Hepatocyte (in vitro differentiated cells): Measurements from ENCODE around the gene COPS3. TPM values are rescaled to one million over a fixed set of nuclear protein-coding genes. Genes with fewer than 3 reads are reported as not detected.
A peak's percentile ranks its signal among the peaks of the same experiment; 100 is the strongest.
"Not testable (repeated sequence)": the region's sequence is repeated elsewhere in the genome, so short reads cannot be mapped to it uniquely, and the experiment has no call there.

Experiments used
- DNase-seq: peaks from one replicate; pipeline ENCODE4 v3.0.0-alpha.2; 2016; ENCODE audit warnings: low spot score
- H2AFZ ChIP-seq: fragments of 200-600 bp; sonication (generic); 2 replicates; pipeline ENCODE4 v1.6.0; 2016; ENCODE audit warnings: antibody characterized with exemption, mild to moderate bottlenecking
- H3K27ac ChIP-seq: fragments of 200-600 bp; sonication (generic); 2 replicates; pipeline ENCODE4 v1.5.1; 2016; ENCODE audit warnings: mild to moderate bottlenecking
- H3K27me3 ChIP-seq: fragments of 200-600 bp; sonication (generic); 2 replicates; pipeline ENCODE4 v1.6.1; 2016
- H3K36me3 ChIP-seq: fragments of 200-600 bp; sonication (generic); replicated peaks from 2 replicates; pipeline ENCODE4 v1.5.1; 2016; ENCODE audit warnings: low read depth; ENCODE audit not compliant: insufficient read depth
- H3K4me1 ChIP-seq: fragments of 200-600 bp; sonication (generic); 2 replicates; pipeline ENCODE4 v1.5.1; 2016; ENCODE audit warnings: mild to moderate bottlenecking, moderate library complexity; ENCODE audit not compliant: insufficient read depth
- H3K4me2 ChIP-seq: fragments of 200-600 bp; sonication (generic); 2 replicates; pipeline ENCODE4 v1.6.0; 2016
- H3K4me3 ChIP-seq: fragments of 200-600 bp; sonication (generic); 2 replicates; pipeline ENCODE4 v1.5.1; 2016; ENCODE audit warnings: mild to moderate bottlenecking
- H3K79me2 ChIP-seq: fragments of 200-600 bp; sonication (generic); 2 replicates; pipeline ENCODE4 v1.6.0; 2017; ENCODE audit warnings: mild to moderate bottlenecking
- H3K9me2 ChIP-seq: fragments of 200-600 bp; sonication (generic); replicated peaks from 2 replicates; pipeline ENCODE4 v1.6.0; 2017; ENCODE audit warnings: mild to moderate bottlenecking; ENCODE audit not compliant: insufficient read depth
- H3K9me3 ChIP-seq: fragments of 200-600 bp; sonication (generic); 2 replicates; pipeline ENCODE4 v1.5.1; 2016; ENCODE audit warnings: low read depth, mild to moderate bottlenecking
- H4K20me1 ChIP-seq: fragments of 200-600 bp; sonication (generic); 2 replicates; pipeline ENCODE4 v1.6.0; 2016; ENCODE audit warnings: mild to moderate bottlenecking; ENCODE audit not compliant: insufficient read depth, poor library complexity, severe bottlenecking
- EZH2 ChIP-seq: fragments of 200-600 bp; sonication (generic); IDR thresholded peaks from 2 replicates; pipeline ENCODE4 v1.6.1; 2016; ENCODE audit warnings: antibody characterized with exemption, mild to moderate bottlenecking, borderline replicate concordance
- EZH2phosphoT487 ChIP-seq: fragments of 200-600 bp; sonication (generic); IDR thresholded peaks from one replicate; pipeline ENCODE4 v1.6.1; 2018; ENCODE audit warnings: antibody characterized with exemption, mild to moderate bottlenecking, low read depth, moderate library complexity; ENCODE audit not compliant: unreplicated experiment, severe bottlenecking
- WGBS: methylation state at CpG from one replicate; pipeline ENCODE4 v1.1.6; 2016; ENCODE audit warnings: low lambda C conversion rate; ENCODE audit errors: missing lambda C conversion rate; 5-methylcytosine and 5-hydroxymethylcytosine counted together
- polyA plus RNA-seq: library from polyadenylated mRNA; unstranded; fragments of >200 nt; fragmentation: Nextera tagmentation; extraction: Ambion mirVana; gene quantifications from 2 replicates; pipeline ENCODE4 v1.2.1, GENCODE V29; 2016
- total RNA-seq: library from RNA; depleted of rRNA; stranded (reverse); fragments of >200 nt; gene quantifications from 2 replicates; pipeline ENCODE4 v1.2.3, GENCODE V29; 2014
- TF ChIP-seq, protein P1 (sequence below): fragments of 200-600 bp; sonication (generic); IDR thresholded peaks from 2 replicates; pipeline ENCODE4 v1.5.1; 2016; ENCODE audit warnings: antibody characterized with exemption, mild to moderate bottlenecking; ENCODE audit not compliant: poor library complexity

COPS3 gene
- total and polyA plus RNA-seq, 2 experiments from 2014 or later = 56.4 to 69.5 TPM

DNA sequence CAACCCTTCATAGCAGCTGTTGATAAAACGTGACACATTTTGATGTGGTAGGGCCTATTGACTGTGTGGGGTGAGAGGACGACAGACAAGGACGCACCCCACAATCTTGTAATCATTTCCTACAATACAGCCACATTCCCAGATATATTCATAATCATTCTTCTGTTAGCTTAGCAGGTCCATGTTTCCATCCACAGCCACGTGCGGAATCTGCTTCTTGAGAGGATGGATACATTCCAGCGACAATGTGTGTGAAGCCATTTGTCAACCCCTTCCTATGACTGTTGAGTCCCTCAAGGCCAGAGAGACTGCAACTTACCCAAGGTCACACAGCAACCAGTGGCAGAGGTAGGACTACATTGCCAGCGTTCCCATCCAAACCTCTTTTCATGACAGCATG is 8.7 kb upstream of the COPS3 start:
- H3K27ac ChIP-seq = no peak overlapping the region
- no peak overlapping the region for H2AFZ ChIP-seq
- H3K36me3 ChIP-seq = no peaks in the 10 kb centered on the region
- no peak for DNase-seq
- no peaks in the 10 kb centered on the region for H3K27me3 ChIP-seq
- H4K20me1 ChIP-seq = no peaks in the 10 kb centered on the region
- no peaks in the 10 kb centered on the region for H3K9me3 ChIP-seq
- no peaks in the 10 kb centered on the region for H3K9me2 ChIP-seq
- no peak overlapping the region for H3K4me2 ChIP-seq
- H3K4me1 ChIP-seq = no peaks in the 10 kb centered on the region
- H3K4me3 ChIP-seq = no peak overlapping the region
- no peaks in the 10 kb centered on the region for H3K79me2 ChIP-seq
- WGBS = 84% methylated on average over 7 of the region's 7 CpGs
- no peak for TF ChIP-seq EZH2
- TF ChIP-seq EZH2phosphoT487 = no peak
- TF ChIP-seq, protein P1, sequence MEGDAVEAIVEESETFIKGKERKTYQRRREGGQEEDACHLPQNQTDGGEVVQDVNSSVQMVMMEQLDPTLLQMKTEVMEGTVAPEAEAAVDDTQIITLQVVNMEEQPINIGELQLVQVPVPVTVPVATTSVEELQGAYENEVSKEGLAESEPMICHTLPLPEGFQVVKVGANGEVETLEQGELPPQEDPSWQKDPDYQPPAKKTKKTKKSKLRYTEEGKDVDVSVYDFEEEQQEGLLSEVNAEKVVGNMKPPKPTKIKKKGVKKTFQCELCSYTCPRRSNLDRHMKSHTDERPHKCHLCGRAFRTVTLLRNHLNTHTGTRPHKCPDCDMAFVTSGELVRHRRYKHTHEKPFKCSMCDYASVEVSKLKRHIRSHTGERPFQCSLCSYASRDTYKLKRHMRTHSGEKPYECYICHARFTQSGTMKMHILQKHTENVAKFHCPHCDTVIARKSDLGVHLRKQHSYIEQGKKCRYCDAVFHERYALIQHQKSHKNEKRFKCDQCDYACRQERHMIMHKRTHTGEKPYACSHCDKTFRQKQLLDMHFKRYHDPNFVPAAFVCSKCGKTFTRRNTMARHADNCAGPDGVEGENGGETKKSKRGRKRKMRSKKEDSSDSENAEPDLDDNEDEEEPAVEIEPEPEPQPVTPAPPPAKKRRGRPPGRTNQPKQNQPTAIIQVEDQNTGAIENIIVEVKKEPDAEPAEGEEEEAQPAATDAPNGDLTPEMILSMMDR = no peak

DNA sequence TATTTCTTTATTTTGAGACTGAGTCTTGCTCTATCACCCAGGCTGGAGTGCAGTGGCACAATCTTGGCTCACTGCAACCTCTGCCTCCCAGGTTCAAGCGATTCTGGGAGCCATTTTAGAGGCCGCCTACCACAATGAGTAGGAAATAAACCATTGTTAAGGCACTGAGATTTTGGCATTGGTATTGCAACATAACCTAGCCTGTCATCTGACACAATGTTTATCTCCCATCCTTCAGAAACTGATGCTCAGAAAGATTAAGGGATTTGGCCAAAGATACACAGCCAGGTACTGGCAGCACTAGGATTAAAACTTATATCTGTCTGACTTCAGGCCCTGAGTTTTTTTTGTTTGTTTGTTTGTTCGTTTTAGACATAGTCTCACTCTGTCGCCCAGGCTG is 8.0 kb upstream of the COPS3 start:
- Histone ChIP-seq H3K36me3 (no peaks in the 10 kb centered on the region), H3K79me2 (no peaks in the 10 kb centered on the region), H4K20me1 (no peaks in the 10 kb centered on the region), H2AFZ (no peak overlapping the region), H3K27me3 (no peaks in the 10 kb centered on the region), H3K27ac (no peak overlapping the region), H3K4me3 (no peak overlapping the region), H3K9me2 (no peaks in the 10 kb centered on the region), H3K9me3 (no peaks in the 10 kb centered on the region), H3K4me1 (no peaks in the 10 kb centered on the region), H3K4me2 (no peak overlapping the region)
- no peak for TF ChIP-seq EZH2
- TF ChIP-seq, protein P1 = no peak
- no peak for TF ChIP-seq EZH2phosphoT487
- no peak for DNase-seq
- WGBS = 78% methylated on average over 4 of the region's 4 CpGs

DNA sequence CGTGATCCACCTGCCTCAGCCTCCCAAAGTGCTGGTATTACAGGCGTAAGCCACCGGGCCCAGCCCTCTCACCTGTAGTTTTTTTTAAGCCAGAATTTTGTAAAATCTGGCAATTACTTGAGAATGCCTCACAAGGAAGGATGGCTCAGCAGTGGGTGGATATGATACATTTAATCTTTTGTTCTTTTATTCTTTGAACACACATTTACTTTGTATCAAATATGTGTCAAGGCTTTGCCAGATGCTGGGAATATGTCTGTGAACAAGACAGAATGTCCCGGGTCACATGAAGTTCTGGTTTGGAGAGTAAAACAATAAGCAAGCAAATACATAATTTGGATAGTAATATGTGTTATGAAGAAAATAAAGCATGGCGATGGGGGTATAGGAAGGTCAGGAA is 4.9 kb upstream of the COPS3 start:
- Histone ChIP-seq H3K4me3 (no peak overlapping the region), H2AFZ (no peak overlapping the region), H3K9me2 (no peaks in the 10 kb centered on the region), H3K4me2 (no peak overlapping the region), H3K27me3 (no peaks in the 10 kb centered on the region), H3K36me3 (no peaks in the 10 kb centered on the region), H4K20me1 (no peaks in the 10 kb centered on the region), H3K27ac (no peak overlapping the region), H3K79me2 (no peaks in the 10 kb centered on the region), H3K9me3 (no peaks in the 10 kb centered on the region), H3K4me1 (peaks cover 6% of the 10 kb centered on the region)
- 95% methylated on average over 5 of the region's 5 CpGs for WGBS
- TF ChIP-seq EZH2phosphoT487 = no peak
- TF ChIP-seq, protein P1 = no peak
- TF ChIP-seq EZH2 = no peak
- DNase-seq = no peak

GRCh38 chr17:17279316-17279715 is 1.7 kb downstream of the COPS3 start:
- no peaks in the 10 kb centered on the region for H3K36me3 ChIP-seq
- H3K4me1 ChIP-seq = peaks cover 17% of the 10 kb centered on the region
- 91% methylated on average over 4 of the region's 4 CpGs for WGBS
- no peaks in the 10 kb centered on the region for H3K9me3 ChIP-seq
- no peak for DNase-seq
- no peak overlapping the region for H3K27ac ChIP-seq
- H3K4me2 ChIP-seq = peak overlapping the region; percentile 92
- no peak overlapping the region for H3K4me3 ChIP-seq
- peaks cover 60% of the 10 kb centered on the region for H3K79me2 ChIP-seq
- no peaks in the 10 kb centered on the region for H3K9me2 ChIP-seq
- H2AFZ ChIP-seq = no peak overlapping the region
- no peaks in the 10 kb centered on the region for H3K27me3 ChIP-seq
- H4K20me1 ChIP-seq = peaks cover 39% of the 10 kb centered on the region
- TF ChIP-seq EZH2 (no peak), EZH2phosphoT487 (no peak)
- TF ChIP-seq, protein P1 = no peak

DNA sequence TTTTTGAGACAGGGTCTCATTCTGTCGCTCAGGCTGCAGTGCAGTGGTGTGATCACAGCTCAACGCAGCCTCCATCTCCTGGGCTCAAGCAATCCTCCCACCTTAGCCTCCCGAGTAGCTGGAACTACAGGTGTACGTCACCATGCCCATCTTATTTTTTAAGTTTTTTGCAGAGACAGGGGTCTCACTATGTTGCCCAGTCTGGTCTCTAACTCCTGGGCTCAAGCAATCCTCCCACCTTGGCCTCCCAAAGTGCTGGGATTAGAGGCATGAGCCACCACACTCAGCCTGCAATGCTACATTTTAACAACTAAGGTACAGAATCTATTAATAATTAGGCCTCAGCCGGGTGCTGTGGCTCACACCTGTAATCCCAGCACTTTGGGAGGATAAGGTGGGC is 3.6 kb downstream of the COPS3 start:
- peaks cover 60% of the 10 kb centered on the region for H3K79me2 ChIP-seq

More for the DNA sequence above, 3.6 kb downstream of the COPS3 start:
- not testable (repeated sequence) for H3K9me2 ChIP-seq, H3K36me3 ChIP-seq, H3K27ac ChIP-seq, H3K27me3 ChIP-seq, DNase-seq, H3K4me2 ChIP-seq, H3K4me3 ChIP-seq, H2AFZ ChIP-seq, H3K9me3 ChIP-seq
- peaks cover 17% of the 10 kb centered on the region for H3K4me1 ChIP-seq
- WGBS = 94% methylated on average over 5 of the region's 5 CpGs
- peaks cover 39% of the 10 kb centered on the region for H4K20me1 ChIP-seq
